K562 (cell line): Measurements from ENCODE around the gene MARK3. TPM values are rescaled to one million over a fixed set of nuclear protein-coding genes. Genes with fewer than 3 reads are reported as not detected.

Source experiments
- ATAC-seq: fragments of 200-7000 bp; cut with Tn5 transposase; 3 replicates; pipeline ENCODE4 v1.9.1; 2020; ENCODE audit warnings: moderate library complexity
- BruUV-seq: library from RNA; stranded (reverse); fragments of 400-500 nt; replicated peaks from 2 replicates; lab custom pipeline; 2021; lab: Mats Ljungman, UMichigan
- CTCF ChIA-PET: fragments of 300-600 bp; formaldehyde crosslinking; extraction: SDS; loops from one replicate; lab custom pipeline; 2021; ENCODE audit warnings: low intra/inter-chr PET ratio; lab: Yijun Ruan, JAX
- POLR2A ChIA-PET: fragments of 300-600, 350-650 bp; sonication (Branson Sonifier 250); formaldehyde crosslinking; extraction: SDS; loops from one replicate; lab custom pipeline; 2021; ENCODE audit warnings: antibody characterized with exemption, inconsistent platforms; lab: Yijun Ruan, JAX
- DNase-seq, 4 experiments: peaks; one replicate each; pipeline versions ENCODE4 v3.0.0 to v3.0.0-alpha.2; 2011 to 2018; ENCODE audit warnings: low spot score in 3 of 4, mixed read lengths in 3 of 4; ENCODE audit errors: extremely low read depth in 1 of 4
- FAIRE-seq: peaks from 2 replicates; lab custom pipeline; 2011; peaks lifted over from hg19 to GRCh38; lab: Jason Lieb, UNC
- H2AFZ ChIP-seq: 2 replicates; pipeline ENCODE4 v1.6.0; 2011; ENCODE audit warnings: low read depth, low read length, control low read depth, inconsistent platforms
- H3K27ac ChIP-seq: fragments of 200-600 bp; 3 replicates; pipeline ENCODE4 v1.8.0; 2011; ENCODE audit warnings: low read depth, mild to moderate bottlenecking, control low read depth, inconsistent platforms, low read length, moderate library complexity, mixed read lengths; ENCODE audit errors: extremely low read depth
- H3K27me3 ChIP-seq, 2 experiments: fragments of 300-600 bp in 1 of 2; 2 replicates in 1 of 2; 3 replicates in 1 of 2; pipeline versions ENCODE4 v1.6.0 to v1.8.0; 2011; ENCODE audit warnings: inconsistent platforms in 2 of 2, low read length in 2 of 2, mild to moderate bottlenecking in 1 of 2, mixed read lengths in 1 of 2, moderate library complexity in 1 of 2; ENCODE audit not compliant: control insufficient read depth in 2 of 2, insufficient read depth in 2 of 2
- H3K36me3 ChIP-seq: fragments of 300-600 bp; 3 replicates; pipeline ENCODE4 v1.8.0; 2011; ENCODE audit warnings: mild to moderate bottlenecking, low read length, inconsistent platforms; ENCODE audit not compliant: control insufficient read depth, insufficient read depth
- H3K4me1 ChIP-seq, 2 experiments: fragments of 200-600 bp in 1 of 2; replicated peaks in 1 of 2; 2 replicates in 1 of 2; 3 replicates in 1 of 2; pipeline versions ENCODE4 v1.5.1 to v1.8.0; 2011; ENCODE audit warnings: inconsistent platforms in 2 of 2, low read length in 2 of 2, mild to moderate bottlenecking in 1 of 2, mixed read lengths in 1 of 2, moderate library complexity in 1 of 2; ENCODE audit not compliant: control insufficient read depth in 2 of 2, insufficient read depth in 2 of 2
- H3K4me2 ChIP-seq: 2 replicates; pipeline ENCODE4 v1.6.1; 2011; ENCODE audit warnings: low read length, control low read depth, inconsistent platforms, mixed read lengths; ENCODE audit not compliant: insufficient read depth
- H3K4me3 ChIP-seq: fragments of 200-600 bp; sonication (generic), shearing (Covaris generic); 2 replicates; pipeline ENCODE4 v1.5.1; 2016; ENCODE audit warnings: control low read depth, inconsistent platforms
- H3K79me2 ChIP-seq: fragments of 200-600 bp; 3 replicates; pipeline ENCODE4 v1.8.0; 2011; ENCODE audit warnings: low read length, inconsistent platforms; ENCODE audit not compliant: control insufficient read depth, insufficient read depth
- H3K9ac ChIP-seq, 2 experiments: 2 replicates each; pipeline versions ENCODE4 v1.6.0 to v1.6.1; 2011; ENCODE audit warnings: low read depth in 2 of 2, low read length in 2 of 2, control low read depth in 1 of 2, inconsistent platforms in 1 of 2, mild to moderate bottlenecking in 1 of 2, mixed read lengths in 1 of 2; ENCODE audit not compliant: insufficient read depth in 1 of 2
- H3K9me1 ChIP-seq: one replicate; pipeline ENCODE4 v1.6.0; 2011; ENCODE audit warnings: inconsistent platforms, mild to moderate bottlenecking, low read length, moderate library complexity; ENCODE audit not compliant: control insufficient read depth, insufficient read depth
- H3K9me3 ChIP-seq: replicated peaks from 2 replicates; pipeline ENCODE4 v1.5.1; 2011; ENCODE audit warnings: low read depth, low read length, inconsistent platforms; ENCODE audit not compliant: control insufficient read depth, insufficient read depth
- H4K20me1 ChIP-seq: replicated peaks from 2 replicates; pipeline ENCODE4 v1.6.1; 2011; ENCODE audit warnings: low read length, inconsistent platforms, mixed read lengths; ENCODE audit not compliant: control insufficient read depth, insufficient read depth
- ARID1B ChIP-seq: fragments of 450-650 bp; IDR thresholded peaks from 2 replicates; pipeline ENCODE4 v1.6.1; 2016; ENCODE audit warnings: antibody characterized with exemption, mild to moderate bottlenecking, inconsistent platforms
- CHCHD3 ChIP-seq: fragments of 250-450 bp; sonication (Bioruptor Pico); IDR thresholded peaks from 2 replicates; pipeline ENCODE4 v2.1.2; 2022; ENCODE audit warnings: mild to moderate bottlenecking
- DNMT1 ChIP-seq: fragments of 450-650 bp; IDR thresholded peaks from 2 replicates; pipeline ENCODE4 v1.6.1; 2016; ENCODE audit warnings: antibody characterized with exemption, mild to moderate bottlenecking
- KLF13 ChIP-seq: fragments of 450-650 bp; IDR thresholded peaks from 2 replicates; pipeline ENCODE4 v1.6.1; 2016; ENCODE audit warnings: missing genetic modification characterization, low read depth, mild to moderate bottlenecking, missing compliant biosample characterization, moderate library complexity, borderline replicate concordance
- MYBL2 ChIP-seq, 2 experiments: fragments of 450-650 bp in 1 of 2; sonication (generic) in 1 of 2; formaldehyde crosslinking in 1 of 2; IDR thresholded peaks; 2 replicates each; pipeline versions ENCODE4 v1.6.1 to v1.8.1; 2017 to 2022; ENCODE audit warnings: borderline replicate concordance in 1 of 2, inconsistent platforms in 1 of 2, low read depth in 1 of 2, mild to moderate bottlenecking in 1 of 2, missing genetic modification reagents in 1 of 2, moderate library complexity in 1 of 2
- SMAD4 ChIP-seq: fragments of 250-450 bp; sonication (Bioruptor Pico); conservative IDR thresholded peaks from 2 replicates; pipeline ENCODE4 v1.8.0; 2021; ENCODE audit warnings: inconsistent platforms, mild to moderate bottlenecking, moderate library complexity
- ZFP30 ChIP-seq: fragments of 250-450 bp; sonication (Bioruptor Pico); IDR thresholded peaks from 2 replicates; pipeline ENCODE4 v1.8.0; 2022; ENCODE audit warnings: moderate library complexity, mild to moderate bottlenecking, inconsistent platforms, borderline replicate concordance
- ZNF224 ChIP-seq: sonication (generic); formaldehyde crosslinking; IDR thresholded peaks from 2 replicates; pipeline ENCODE4 v1.8.0; 2022; ENCODE audit warnings: mild to moderate bottlenecking, missing genetic modification reagents
- ZNF239 ChIP-seq: fragments of 250-450 bp; sonication (Bioruptor Pico); IDR thresholded peaks from 2 replicates; pipeline ENCODE4 v1.4.0; 2020; ENCODE audit warnings: mild to moderate bottlenecking
- WGBS: fragments of 100-300 bp; shearing (Covaris generic); methylation state at CpG from one replicate; pipeline ENCODE4 v1.1.6; 2016; ENCODE audit warnings: low coverage, mixed read lengths; ENCODE audit not compliant: insufficient coverage; ENCODE audit errors: missing lambda C conversion rate; 5-methylcytosine and 5-hydroxymethylcytosine counted together
- in situ Hi-C: fragments of 300-500 bp; cut with MboI; formaldehyde crosslinking; loops from 4 replicates; pipeline ENCODE4 v1.15.0; 2018; ENCODE audit warnings: inconsistent platforms, mixed read lengths
- intact Hi-C: fragments of 100-400 bp; cut with micrococcal nuclease; formaldehyde crosslinking; loops from 2 replicates; pipeline ENCODE4 v1.14.2; 2022
- polyA plus RNA-seq, 8 experiments: library from polyadenylated mRNA; depleted of rRNA in 4 of 8; stranded (reverse) in 5 of 8; unstranded in 3 of 8; fragments of >200 nt; fragmentation: Nextera tagmentation in 2 of 8; fragmentation: Illumina TruSeq in 1 of 8; extraction: Ambion mirVana in 2 of 8; extraction: Trizol in 1 of 8; gene quantifications; 2 replicates each; pipeline versions ENCODE4 v1.2.1 to v1.2.3, GENCODE V29; 2011 to 2014; ENCODE audit warnings: inconsistent platforms in 1 of 8, missing spikeins in 1 of 8
- total RNA-seq, 7 experiments: library from RNA; depleted of rRNA in 6 of 7; stranded (reverse); fragments of >200 nt in 6 of 7; fragmentation: Illumina TruSeq in 2 of 7; extraction: Trizol in 2 of 7; gene quantifications; 2 replicates each; pipeline versions ENCODE4 v1.2.1 to v1.2.3, GENCODE V29; 2011 to 2021; ENCODE audit warnings: low replicate concordance in 1 of 7
- TF ChIP-seq, protein P1 (sequence below): fragments of 250-450 bp; sonication (Bioruptor Pico); IDR thresholded peaks from 2 replicates; pipeline ENCODE4 v1.9.0; 2021; ENCODE audit warnings: mild to moderate bottlenecking, inconsistent platforms
- TF ChIP-seq, protein P2 (sequence below): IDR thresholded peaks from 2 replicates; pipeline ENCODE4 v1.6.1; 2016; ENCODE audit warnings: missing genetic modification characterization, missing compliant biosample characterization
- TF ChIP-seq, protein P3 (sequence below): sonication (generic); formaldehyde crosslinking; IDR thresholded peaks from 2 replicates; pipeline ENCODE4 v1.4.0; 2020; ENCODE audit warnings: mild to moderate bottlenecking, missing genetic modification reagents
- TF ChIP-seq, protein P4 (sequence below): fragments of 450-650 bp; IDR thresholded peaks from 2 replicates; pipeline ENCODE4 v1.6.1; 2014; ENCODE audit warnings: low read depth, mild to moderate bottlenecking, moderate library complexity, borderline replicate concordance

The MARK3 gene
- total and polyA plus RNA-seq, 9 of the 15 experiments (the other 6 are each of a cell fraction or from before 2014, with no cell fraction given): 10.1 to 68.7 (median 56.3) TPM

DNA sequence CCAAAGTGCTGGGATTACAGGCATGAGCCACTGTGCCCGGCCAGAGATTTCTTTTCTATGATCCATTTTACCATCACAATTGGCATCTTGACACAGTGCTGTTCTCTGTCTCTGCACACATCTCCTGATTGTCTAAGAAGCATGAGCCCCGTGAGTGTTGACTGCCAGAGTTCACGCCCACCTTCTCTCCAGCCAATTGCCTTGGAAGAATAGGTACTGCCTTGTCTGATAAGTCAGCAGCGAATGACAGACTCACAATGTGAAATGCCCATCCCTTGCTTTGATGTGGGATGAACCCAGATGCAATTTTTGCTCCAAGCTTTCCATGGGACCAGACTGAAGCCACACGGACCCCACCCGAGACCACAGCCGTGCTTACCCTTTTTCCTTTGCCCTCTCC is 31.9 kb upstream of the MARK3 start (continued):
- TF ChIP-seq DNMT1 (no peak), KLF13 (tag) (no peak), ZNF224 (CRISPR knock-in tag) (no peak)

DNA sequence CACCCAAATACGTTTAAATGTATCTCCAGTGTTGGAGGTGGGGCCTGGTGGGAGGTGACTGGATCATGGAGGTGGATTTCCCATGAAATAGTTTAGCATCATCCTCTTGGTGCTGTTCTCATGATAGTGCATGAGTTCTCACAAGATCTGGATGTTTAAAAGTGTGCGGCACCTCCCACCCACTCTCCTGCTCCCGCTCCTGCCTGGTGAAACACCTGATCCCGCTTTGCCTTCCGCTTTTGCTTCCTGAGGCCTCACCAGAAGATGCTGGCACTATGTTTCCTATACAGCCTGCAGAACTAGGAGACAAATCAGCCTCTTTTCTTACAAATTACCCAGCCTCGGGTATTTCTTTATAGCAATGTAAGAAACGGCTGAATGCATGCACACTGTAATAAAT is 31.1 kb upstream of the MARK3 start:
- Histone ChIP-seq H3K9ac (no peak overlapping the region), H3K4me1 (peaks cover 0 to 20% of the 10 kb centered on the region in 2 experiments; a peak in 3 of 5 replicates), H3K79me2 (no peaks in the 10 kb centered on the region), H3K27me3 (no peaks in the 10 kb centered on the region), H3K4me3 (no peak overlapping the region), H3K4me2 (no peak overlapping the region), H3K9me1 (no peaks in the 10 kb centered on the region), H3K36me3 (no peaks in the 10 kb centered on the region), H3K27ac (no peak overlapping the region), H2AFZ (no peak overlapping the region), H4K20me1 (no peaks in the 10 kb centered on the region), H3K9me3 (no peaks in the 10 kb centered on the region)
- POLR2A ChIA-PET: interaction anchor here (0.5 to 8.2 kb wide), 5 partner anchors 10 to 64 kb away, joined by 3 to 98 read pairs (median 3); partner anchors contain the start of gene EIF5
- in situ Hi-C loops (no loop called here), intact Hi-C loops (no loop called here)
- DNase-seq: no peak
- no TSS peak for BruUV-seq
- no peak for FAIRE-seq
- CTCF ChIA-PET: no interaction called here
- WGBS: 64% methylated on average over 6 of the region's 7 CpGs
- no peak for ATAC-seq
- TF ChIP-seq ZFP30 (CRISPR knock-in tag) (no peak), ARID1B (no peak), CHCHD3 (CRISPR knock-in tag) (no peak), ZNF239 (no peak), MYBL2 (IDR thresholded peaks at IDR 0.05; ENCODE audit: low read depth) (no peak), MYBL2 (CRISPR knock-in tag; IDR thresholded peaks at IDR 0.05; ENCODE audit: borderline replicate concordance) (no peak), SMAD4 (CRISPR knock-in tag) (no peak)
- TF ChIP-seq, protein P1, sequence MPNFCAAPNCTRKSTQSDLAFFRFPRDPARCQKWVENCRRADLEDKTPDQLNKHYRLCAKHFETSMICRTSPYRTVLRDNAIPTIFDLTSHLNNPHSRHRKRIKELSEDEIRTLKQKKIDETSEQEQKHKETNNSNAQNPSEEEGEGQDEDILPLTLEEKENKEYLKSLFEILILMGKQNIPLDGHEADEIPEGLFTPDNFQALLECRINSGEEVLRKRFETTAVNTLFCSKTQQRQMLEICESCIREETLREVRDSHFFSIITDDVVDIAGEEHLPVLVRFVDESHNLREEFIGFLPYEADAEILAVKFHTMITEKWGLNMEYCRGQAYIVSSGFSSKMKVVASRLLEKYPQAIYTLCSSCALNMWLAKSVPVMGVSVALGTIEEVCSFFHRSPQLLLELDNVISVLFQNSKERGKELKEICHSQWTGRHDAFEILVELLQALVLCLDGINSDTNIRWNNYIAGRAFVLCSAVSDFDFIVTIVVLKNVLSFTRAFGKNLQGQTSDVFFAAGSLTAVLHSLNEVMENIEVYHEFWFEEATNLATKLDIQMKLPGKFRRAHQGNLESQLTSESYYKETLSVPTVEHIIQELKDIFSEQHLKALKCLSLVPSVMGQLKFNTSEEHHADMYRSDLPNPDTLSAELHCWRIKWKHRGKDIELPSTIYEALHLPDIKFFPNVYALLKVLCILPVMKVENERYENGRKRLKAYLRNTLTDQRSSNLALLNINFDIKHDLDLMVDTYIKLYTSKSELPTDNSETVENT (CRISPR knock-in tag): no peak
- TF ChIP-seq, protein P2, sequence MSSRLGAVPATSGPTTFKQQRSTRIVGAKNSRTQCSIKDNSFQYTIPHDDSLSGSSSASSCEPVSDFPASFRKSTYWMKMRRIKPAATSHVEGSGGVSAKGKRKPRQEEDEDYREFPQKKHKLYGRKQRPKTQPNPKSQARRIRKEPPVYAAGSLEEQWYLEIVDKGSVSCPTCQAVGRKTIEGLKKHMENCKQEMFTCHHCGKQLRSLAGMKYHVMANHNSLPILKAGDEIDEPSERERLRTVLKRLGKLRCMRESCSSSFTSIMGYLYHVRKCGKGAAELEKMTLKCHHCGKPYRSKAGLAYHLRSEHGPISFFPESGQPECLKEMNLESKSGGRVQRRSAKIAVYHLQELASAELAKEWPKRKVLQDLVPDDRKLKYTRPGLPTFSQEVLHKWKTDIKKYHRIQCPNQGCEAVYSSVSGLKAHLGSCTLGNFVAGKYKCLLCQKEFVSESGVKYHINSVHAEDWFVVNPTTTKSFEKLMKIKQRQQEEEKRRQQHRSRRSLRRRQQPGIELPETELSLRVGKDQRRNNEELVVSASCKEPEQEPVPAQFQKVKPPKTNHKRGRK (tag): no peak
- TF ChIP-seq, protein P3, sequence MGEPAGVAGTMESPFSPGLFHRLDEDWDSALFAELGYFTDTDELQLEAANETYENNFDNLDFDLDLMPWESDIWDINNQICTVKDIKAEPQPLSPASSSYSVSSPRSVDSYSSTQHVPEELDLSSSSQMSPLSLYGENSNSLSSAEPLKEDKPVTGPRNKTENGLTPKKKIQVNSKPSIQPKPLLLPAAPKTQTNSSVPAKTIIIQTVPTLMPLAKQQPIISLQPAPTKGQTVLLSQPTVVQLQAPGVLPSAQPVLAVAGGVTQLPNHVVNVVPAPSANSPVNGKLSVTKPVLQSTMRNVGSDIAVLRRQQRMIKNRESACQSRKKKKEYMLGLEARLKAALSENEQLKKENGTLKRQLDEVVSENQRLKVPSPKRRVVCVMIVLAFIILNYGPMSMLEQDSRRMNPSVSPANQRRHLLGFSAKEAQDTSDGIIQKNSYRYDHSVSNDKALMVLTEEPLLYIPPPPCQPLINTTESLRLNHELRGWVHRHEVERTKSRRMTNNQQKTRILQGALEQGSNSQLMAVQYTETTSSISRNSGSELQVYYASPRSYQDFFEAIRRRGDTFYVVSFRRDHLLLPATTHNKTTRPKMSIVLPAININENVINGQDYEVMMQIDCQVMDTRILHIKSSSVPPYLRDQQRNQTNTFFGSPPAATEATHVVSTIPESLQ: no peak
- TF ChIP-seq, protein P4, sequence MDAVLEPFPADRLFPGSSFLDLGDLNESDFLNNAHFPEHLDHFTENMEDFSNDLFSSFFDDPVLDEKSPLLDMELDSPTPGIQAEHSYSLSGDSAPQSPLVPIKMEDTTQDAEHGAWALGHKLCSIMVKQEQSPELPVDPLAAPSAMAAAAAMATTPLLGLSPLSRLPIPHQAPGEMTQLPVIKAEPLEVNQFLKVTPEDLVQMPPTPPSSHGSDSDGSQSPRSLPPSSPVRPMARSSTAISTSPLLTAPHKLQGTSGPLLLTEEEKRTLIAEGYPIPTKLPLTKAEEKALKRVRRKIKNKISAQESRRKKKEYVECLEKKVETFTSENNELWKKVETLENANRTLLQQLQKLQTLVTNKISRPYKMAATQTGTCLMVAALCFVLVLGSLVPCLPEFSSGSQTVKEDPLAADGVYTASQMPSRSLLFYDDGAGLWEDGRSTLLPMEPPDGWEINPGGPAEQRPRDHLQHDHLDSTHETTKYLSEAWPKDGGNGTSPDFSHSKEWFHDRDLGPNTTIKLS: no peak
